ENCODE data around the gene PAEP. TPM values are rescaled to one million over a fixed set of nuclear protein-coding genes. Genes with fewer than 3 reads are reported as not detected.

The PAEP gene
- polyA plus RNA-seq, 4 donors, result 0.35 to 0.38 (median 0.35) TPM; not detected in 1

- no peak for DNase-seq (ENCODE audit: low read depth in 4 of 4, low spot score in 2 of 4)
Measured at GRCh38 chr9:135574331-135574730, 12.8 kb downstream of the PAEP start.

DNA sequence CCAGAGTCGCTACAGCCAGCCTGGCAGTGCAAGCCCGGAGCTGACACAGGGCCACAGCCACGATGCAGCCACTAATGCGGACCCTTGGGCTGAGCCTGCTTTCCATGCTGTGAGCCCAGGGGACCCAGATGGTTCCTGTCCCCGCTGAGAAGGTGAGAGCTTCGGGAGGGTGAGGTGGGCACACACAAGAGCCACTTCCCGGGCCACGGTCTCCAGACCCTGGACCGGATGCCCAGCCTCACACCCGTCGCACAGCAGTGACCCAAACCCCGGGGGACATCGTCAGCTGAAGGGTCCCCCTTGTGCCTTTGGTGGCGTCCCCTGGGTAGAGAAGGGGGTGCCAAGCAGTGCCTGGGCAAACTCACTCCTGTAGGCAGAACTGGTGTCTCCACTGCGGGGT lies 13.4 kb downstream of the PAEP start:
- no peak for DNase-seq (ENCODE audit: low read depth in 4 of 4, low spot score in 2 of 4)

DNA sequence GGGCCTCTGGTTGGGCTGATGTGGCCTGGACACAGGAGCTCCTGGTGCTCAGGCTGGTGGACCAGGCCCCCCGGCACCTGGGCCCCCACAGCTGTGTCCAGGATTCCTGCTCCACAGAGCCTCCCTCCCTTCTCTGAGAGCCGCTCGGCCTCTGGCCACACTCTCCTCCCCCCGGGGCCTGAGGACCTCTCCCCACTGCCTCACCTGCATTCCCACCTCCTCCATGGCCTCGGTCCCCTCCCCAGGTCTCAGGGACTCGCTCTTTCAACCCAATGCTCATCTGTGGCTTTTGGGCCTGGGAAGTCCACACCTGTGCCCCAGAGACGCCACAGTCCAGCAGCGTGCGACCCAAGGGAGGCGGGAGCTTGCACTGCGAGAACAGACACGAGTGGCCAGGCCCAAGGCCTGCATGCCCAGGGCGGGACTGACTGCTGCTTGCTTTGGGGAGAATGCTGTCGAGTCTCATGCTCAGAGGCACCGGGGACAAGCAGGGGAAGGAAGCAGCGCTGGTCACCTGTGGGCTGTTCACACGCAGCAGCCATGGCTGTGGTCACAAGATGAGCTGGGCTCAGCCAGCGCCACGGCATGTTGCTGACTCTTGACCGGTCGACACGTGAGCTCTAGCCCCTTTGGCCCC lies 14.6 kb downstream of the PAEP start:
- no peak for DNase-seq (ENCODE audit: low read depth in 4 of 4, low spot score in 2 of 4)

DNA sequence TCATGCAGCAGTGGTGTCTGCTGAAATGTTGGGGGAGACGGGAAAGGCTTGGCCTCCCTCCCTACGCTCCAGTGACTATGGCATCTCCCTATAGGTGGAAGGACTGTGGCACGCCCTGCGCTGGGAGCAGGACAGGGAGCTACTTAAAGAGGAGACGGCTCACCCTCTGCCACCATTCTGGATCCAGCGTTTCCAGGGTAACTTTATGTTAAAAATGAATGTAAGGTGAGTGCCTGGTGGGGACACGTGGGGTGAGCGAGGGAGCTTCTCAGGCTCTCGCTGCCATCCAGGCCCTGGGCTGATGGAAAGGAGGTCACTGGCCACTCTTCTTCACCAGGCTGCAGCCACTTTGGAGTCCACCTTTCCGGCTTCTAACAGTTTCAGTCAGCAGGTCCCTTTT lies 15.7 kb downstream of the PAEP start:
- no peak for DNase-seq (ENCODE audit: low read depth in 4 of 4, low spot score in 2 of 4)

DNA sequence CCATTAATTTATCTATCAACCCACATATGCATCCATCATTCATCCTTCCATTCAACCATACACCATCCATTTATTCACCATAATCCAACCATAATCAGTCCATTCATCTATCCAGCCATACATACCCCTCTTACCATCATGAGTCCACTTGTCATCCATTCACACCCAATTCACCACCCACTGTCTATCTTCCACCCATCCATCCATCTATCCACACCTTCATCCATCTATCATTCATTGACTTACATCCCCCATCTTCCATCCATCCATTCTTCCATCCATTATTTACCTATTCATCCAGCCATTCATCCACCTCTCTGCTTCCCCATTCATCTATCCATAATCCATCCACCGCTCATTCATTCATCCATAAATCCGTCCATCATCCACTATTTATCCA lies 17.8 kb downstream of the PAEP start:
- DNase-seq (ENCODE audit: low read depth in 4 of 4, low spot score in 2 of 4), result no peak

- no peak for DNase-seq (ENCODE audit: low read depth in 4 of 4, low spot score in 2 of 4)
Measured at GRCh38 chr9:135579889-135580660, 18.5 kb downstream of the PAEP start.

- DNase-seq (ENCODE audit: low read depth in 4 of 4, low spot score in 2 of 4), result no peak
Measured at GRCh38 chr9:135580664-135581380, 19.3 kb downstream of the PAEP start.

DNA sequence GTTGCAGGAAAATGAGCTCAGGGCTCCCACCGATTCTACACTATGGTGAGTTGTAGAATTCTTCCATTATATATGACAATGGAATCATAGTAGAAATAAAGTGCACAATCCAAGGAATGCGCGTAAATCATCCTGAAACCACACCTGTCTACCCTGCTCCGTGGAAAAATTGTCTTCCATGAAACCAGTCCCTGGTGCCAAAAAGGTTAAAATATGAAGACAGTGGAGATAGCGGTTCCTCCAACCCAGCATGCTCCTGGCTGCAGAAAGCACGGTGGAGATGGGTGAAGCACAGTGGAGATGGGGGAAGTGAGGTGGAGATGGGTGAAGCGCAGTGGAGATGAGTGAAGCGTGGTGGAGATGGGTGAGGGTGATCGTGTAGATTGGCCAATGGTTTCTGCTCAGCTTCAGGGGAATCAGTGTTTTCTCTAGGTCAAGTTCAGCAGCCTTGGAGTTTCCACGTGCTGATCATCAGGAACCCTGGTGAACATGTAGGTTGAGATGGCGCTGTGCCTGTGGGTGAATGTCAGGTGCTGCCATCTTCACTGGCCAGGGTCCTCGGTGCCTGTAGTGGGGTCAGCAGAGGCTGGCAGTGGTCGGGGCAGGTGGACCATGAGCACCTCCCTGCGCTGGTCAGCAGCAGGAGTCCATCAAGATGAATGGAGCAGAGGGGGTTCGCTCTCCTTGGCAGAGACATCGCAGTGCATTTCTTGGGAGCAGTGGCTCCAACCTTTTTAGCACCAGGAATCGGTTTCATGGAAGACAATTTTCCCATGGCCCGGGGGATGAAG lies 20.3 kb downstream of the PAEP start:
- DNase-seq (ENCODE audit: low read depth in 4 of 4, low spot score in 2 of 4), result no peak

- DNase-seq (ENCODE audit: low read depth in 4 of 4, low spot score in 2 of 4), result no peak
Measured at GRCh38 chr9:135582541-135582940, 21.0 kb downstream of the PAEP start.

- no peak for DNase-seq (ENCODE audit: low read depth in 4 of 4, low spot score in 2 of 4)
Measured at GRCh38 chr9:135582966-135583687, 21.6 kb downstream of the PAEP start.

DNA sequence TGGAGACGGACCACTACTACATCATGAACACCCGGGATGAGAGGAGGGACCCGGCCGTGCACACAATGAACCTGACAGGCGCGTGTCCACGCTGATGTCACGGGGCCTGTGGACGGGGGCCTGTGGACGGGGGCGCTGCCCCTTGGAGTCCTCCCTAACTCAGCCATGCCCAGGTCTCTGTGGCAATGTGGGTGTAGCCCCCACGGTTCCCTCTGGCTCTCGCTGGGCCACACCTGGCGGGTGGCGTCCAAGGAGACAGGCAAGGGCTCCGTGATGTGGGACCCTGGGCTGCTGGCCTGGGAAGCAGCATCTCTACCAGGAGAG lies 22.1 kb downstream of the PAEP start:
- no peak for DNase-seq (ENCODE audit: low read depth in 4 of 4, low spot score in 2 of 4)

- DNase-seq (ENCODE audit: low read depth in 4 of 4, low spot score in 2 of 4), result no peak
Measured at GRCh38 chr9:135584371-135584770, 22.8 kb downstream of the PAEP start.

DNA sequence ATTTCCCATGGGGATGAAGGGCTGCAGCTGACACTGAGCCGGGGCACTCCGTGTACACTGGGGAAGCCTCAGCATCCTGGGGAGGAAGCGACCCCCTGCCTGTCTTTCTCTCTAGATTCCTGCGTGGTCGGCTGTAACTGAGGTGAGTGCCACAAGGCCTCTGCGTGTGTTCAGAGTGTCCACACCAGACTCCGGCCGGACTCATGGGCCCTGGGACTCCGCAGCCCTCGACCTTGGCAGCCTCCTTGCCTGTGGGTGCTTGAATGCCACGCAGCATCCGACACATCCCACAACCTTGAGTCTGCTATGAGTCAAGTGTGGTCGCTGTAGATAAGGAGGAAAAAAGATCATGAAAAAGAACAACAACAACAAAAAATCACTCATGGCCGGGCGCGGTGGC lies 23.4 kb downstream of the PAEP start:
- no peak for DNase-seq (ENCODE audit: low read depth in 4 of 4, low spot score in 2 of 4)

- DNase-seq (ENCODE audit: low read depth in 4 of 4, low spot score in 2 of 4), result no peak
Measured at GRCh38 chr9:135586601-135587109, 25.1 kb downstream of the PAEP start.

- DNase-seq (ENCODE audit: low read depth in 4 of 4, low spot score in 2 of 4), result no peak
Measured at GRCh38 chr9:135587658-135588057, 26.1 kb downstream of the PAEP start.

GRCh38 chr9:135588371-135588770 lies 26.8 kb downstream of the PAEP start:
- no peak for DNase-seq (ENCODE audit: low read depth in 4 of 4, low spot score in 2 of 4)

DNA sequence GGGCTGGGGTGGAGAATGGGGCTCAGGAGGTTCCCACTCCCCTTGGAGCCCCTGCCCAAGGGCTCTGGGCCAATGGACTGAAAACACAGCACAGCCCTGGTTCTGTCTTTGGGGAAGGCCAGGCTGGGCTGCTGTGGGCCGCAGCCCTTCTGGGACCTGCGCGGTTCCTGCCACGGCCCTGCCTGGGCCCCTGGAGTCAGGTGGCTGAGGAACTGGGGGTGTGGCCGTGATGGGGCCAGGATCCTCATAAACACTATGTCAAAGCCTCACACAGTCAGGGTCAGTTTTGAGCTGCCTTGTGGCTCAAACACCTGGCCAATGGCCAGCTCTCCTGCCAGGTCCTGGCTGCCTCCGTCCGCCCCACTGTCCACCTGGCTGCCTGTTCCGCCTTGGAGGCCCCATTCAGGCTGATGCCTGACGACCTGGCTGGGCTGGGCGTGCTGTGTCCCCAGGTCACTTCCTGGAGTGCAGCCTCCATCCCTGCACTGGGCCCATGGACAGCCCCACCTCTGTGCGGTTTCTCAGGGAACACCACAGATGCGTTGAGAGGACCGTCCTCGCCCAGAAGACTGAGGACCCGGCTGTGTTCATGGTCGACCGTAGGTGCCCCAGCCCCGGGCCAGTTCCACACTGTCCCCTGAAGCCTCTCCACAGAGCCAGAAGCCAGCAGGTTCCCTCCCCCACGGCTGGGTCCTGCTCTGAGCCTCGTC lies 27.5 kb downstream of the PAEP start:
- DNase-seq (ENCODE audit: low read depth in 4 of 4, low spot score in 2 of 4), result no peak

DNA sequence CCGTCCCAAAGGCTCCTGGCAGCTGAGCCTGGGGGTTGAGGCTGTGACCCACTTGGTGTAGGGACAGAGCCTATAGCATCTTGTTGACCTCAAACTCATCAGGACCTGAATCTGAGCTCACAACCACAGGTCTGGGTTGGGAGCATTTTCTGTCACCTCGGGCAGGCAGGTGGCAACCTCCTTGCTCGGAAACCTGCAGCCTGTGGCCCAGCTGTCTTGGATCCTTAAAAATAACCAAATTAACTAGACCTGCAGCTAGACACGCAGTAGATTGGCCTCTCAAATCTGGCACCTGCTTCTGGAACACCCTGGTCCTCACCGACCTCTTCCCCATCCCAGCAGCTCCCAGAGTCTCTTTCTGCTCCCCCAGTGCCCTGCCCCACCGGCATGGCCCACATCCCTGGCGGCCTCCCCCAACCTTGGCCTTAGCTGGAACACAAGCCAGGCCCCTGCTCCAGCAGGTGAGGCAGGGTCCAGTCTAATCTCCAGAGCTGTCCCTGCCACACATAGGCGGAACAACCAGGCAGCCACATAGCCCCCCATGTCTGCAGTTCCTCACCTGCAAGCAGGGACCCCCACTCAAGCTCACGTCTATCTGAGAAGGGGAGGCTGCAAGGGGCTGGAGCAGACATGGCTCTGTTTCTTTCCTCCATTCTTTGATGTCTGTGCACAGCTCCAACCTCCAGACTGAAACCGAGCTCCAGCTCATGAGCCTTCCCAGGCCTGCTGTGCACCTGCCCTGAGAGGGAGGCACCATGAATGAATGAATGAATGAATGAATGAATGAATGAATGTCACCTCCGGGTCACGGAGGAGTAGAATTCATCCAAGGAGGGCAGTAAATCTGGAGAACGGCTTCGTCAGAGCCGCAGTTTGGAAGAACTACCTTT lies 28.3 kb downstream of the PAEP start:
- DNase-seq (ENCODE audit: low read depth in 4 of 4, low spot score in 2 of 4), result no peak
